Natural killer cell treated with Interleukin-12 subunit alpha and Interleukin-12 subunit beta and Interleukin-15 and Interleukin-18, amount 100 ng/mL, for 72 hours (primary cell): ENCODE measurements around the gene PEX13. TPM values are rescaled to one million over a fixed set of nuclear protein-coding genes. Genes with fewer than 3 reads are reported as not detected.

Experiments used
- ATAC-seq, 2 donors: fragments of 150-1000 bp; cut with Tn5 transposase in 1 of 2; sonication (Bioruptor Pico), chemical (Tn5 transposase) in 1 of 2; 2 replicates each; pipeline ENCODE4 v1.10.0; 2021
- DNase-seq: peaks from one replicate; pipeline ENCODE4 v3.0.0; 2022; ENCODE audit warnings: low spot score
- H3K27ac Mint-ChIP-seq, 2 donors: 1 replicate in 1 of 2; 2 replicates in 1 of 2; pipeline ENCODE4 v1.8.0; 2022; ENCODE audit warnings: mixed read lengths in 2 of 2, mild to moderate bottlenecking in 1 of 2, moderate library complexity in 1 of 2
- H3K27me3 Mint-ChIP-seq, 2 donors: 1 replicate in 1 of 2; 2 replicates in 1 of 2; pipeline ENCODE4 v1.8.0; 2022; ENCODE audit warnings: mixed read lengths in 2 of 2
- H3K36me3 Mint-ChIP-seq: one replicate; pipeline ENCODE4 v1.8.0; 2022; ENCODE audit warnings: mixed read lengths
- H3K4me1 Mint-ChIP-seq, 2 donors: 1 replicate in 1 of 2; 2 replicates in 1 of 2; pipeline ENCODE4 v1.8.0; 2022; ENCODE audit warnings: low read depth in 2 of 2, mixed read lengths in 2 of 2, mild to moderate bottlenecking in 1 of 2
- H3K4me3 Mint-ChIP-seq: one replicate; pipeline ENCODE4 v1.8.0; 2022; ENCODE audit warnings: mixed read lengths
- H3K9me3 Mint-ChIP-seq: 2 replicates; pipeline ENCODE4 v1.8.0; 2022; ENCODE audit warnings: mixed read lengths
- total RNA-seq, 2 donors: library from RNA; stranded (reverse); gene quantifications; one replicate each; pipeline ENCODE4 v1.2.3, GENCODE V29; 2022

The PEX13 gene
- total RNA-seq, 2 donors from 2014 or later, result 15.9 to 25.8 TPM

- no peaks in the 10 kb centered on the region for H3K36me3 Mint-ChIP-seq
- no peaks in the 10 kb centered on the region for H3K4me1 Mint-ChIP-seq
- ATAC-seq (no peak), DNase-seq (no peak)
- no peaks in the 10 kb centered on the region for H3K9me3 Mint-ChIP-seq
- H3K27ac Mint-ChIP-seq, result no peak overlapping the region
- H3K27me3 Mint-ChIP-seq, result no peaks in the 10 kb centered on the region
- H3K4me3 Mint-ChIP-seq, result no peak overlapping the region
Measured at GRCh38 chr2:61057562-61057961, 40.0 kb downstream of the PEX13 start.

DNA sequence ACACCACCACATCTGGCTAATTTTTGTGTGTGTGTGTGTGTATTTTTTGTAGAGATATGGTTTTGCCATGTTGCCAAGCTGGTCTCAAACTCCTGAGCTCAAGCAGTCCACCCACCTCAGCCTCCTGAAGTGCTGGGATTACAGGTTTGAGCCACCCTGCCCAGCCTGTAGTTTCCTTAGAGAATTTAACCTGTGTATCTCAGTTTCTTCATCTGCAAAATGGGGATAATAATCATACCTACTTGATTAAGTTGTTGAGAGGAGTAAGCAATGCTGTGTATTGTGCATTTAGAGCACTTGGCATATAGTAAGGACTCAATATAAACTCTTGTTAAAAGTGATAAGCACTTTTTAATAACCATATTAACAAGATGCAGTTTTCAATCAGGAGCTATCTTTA is 41.9 kb downstream of the PEX13 start:
- no peak overlapping the region for H3K27ac Mint-ChIP-seq
- no peak overlapping the region for H3K4me3 Mint-ChIP-seq
- ATAC-seq (no peak), DNase-seq (no peak)
- H3K4me1 Mint-ChIP-seq, result no peaks in the 10 kb centered on the region
- H3K9me3 Mint-ChIP-seq, result no peaks in the 10 kb centered on the region
- H3K36me3 Mint-ChIP-seq, result no peaks in the 10 kb centered on the region
- H3K27me3 Mint-ChIP-seq, result no peaks in the 10 kb centered on the region

DNA sequence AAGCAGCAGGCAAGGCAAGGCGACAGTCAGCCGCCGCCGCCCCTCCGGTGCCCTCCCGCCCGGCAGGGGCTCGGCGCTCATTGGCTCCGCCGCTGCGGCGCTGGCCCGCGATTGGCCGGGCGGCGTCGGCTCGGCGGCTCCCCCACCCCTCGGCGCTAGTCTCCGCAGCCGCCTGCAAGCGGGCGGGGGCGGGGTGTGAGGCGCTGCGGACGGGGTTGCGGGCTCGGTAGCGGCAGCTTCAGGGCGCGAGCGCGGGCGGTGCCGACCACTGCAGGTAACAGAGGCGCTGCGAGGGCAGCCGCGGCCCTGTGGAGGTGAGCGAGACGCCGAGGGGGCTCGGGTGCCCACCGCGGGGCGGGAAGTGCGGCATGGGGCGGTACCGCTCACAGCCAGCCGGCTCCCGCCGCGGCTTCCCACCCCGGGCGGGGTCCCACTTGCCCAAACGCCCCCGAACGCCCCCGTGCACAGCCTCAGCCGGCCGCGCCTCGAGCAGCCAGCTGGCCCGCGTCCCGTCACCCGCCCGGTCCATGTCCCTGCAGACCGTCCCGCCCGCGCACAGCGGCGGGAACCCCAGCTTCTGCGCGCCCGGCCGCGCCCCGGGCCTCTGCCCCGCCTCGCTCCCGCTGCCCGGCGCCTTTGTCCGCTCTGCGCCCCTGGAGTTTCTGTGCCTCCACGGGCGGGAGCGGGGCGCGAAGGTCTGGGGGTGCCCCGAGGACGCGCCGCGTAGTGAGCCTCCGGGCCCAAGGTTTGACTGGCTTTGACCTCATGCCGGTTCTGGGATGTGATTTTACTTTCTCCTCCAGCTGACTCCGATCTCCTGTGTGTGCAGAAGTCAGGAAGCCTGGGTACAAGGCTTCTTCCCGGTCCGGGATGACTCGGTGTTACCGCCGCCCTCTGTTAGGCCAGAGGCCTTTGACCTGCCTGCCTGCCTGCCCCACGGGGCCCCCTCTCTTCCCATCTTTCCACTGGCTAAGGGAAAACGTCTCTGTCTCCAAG is 48.5 kb downstream of the PEX13 start, which contains the start of gene SANBR:
TSS of gene SANBR (plus strand) at position 158 of the 996 bp plus-strand sequence. CDS start 4,480 bp downstream, outside the sequence.
- peak; percentile 99 for ATAC-seq
- peak within 1 kb of the TSS; percentile 53 to 57 for H3K27ac Mint-ChIP-seq

DNA sequence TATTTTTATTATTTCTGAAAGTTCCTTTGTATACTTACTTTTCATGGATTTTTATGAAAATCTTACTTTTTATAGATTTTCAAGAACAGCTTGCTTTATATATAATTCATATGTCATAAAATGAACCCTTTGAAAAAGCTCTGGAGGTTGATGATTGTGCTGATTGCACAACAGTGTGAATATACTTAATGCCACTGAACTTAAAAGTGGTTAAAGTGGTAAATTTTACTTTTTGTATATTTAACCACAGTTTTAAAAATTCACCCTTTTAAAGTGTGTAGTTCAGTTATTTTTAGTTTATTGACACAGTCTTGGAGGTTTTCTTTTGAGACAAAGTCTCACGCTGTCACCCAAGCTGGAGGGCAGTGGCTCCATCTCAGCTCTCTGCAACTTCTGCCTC is 56.6 kb downstream of the PEX13 start:
- Mint-ChIP-seq H3K9me3 (no peaks in the 10 kb centered on the region), H3K27ac (no peak overlapping the region), H3K4me3 (no peak overlapping the region), H3K27me3 (no peaks in the 10 kb centered on the region), H3K36me3 (peaks cover 4% of the 10 kb centered on the region), H3K4me1 (no peaks in the 10 kb centered on the region)
- no peak for ATAC-seq
- DNase-seq, result no peak

More for the DNA sequence above, 48.5 kb downstream of the PEX13 start, which contains the start of gene SANBR:
- peak within 1 kb of the TSS; percentile 93 for H3K4me3 Mint-ChIP-seq
- H3K4me1 Mint-ChIP-seq, result peaks cover 5 to 7% of the 10 kb centered on the region in 2 donors
- no peaks in the 10 kb centered on the region for H3K27me3 Mint-ChIP-seq
- H3K9me3 Mint-ChIP-seq, result no peaks in the 10 kb centered on the region
- DNase-seq, result peak; percentile 92
- peaks cover 4% of the 10 kb centered on the region for H3K36me3 Mint-ChIP-seq

DNA sequence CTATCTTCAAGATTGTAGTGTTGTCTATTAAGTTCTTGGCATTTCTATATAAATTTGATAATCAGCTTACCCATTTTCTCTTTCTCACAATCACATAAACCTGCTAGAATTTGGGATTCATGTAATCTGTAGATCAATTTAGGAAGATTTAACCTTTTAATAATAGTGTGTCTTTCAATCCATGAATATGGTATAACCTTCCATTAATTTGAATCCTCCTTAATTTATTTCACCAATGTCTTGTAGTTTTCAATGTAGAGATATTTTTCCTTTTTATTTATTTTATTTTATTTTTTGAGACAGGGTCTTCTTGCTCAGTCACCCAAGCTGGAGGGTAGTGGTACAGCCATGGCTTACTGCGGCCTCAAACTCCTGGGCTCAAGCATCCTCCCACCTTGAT is 68.4 kb downstream of the PEX13 start:
- no peaks in the 10 kb centered on the region for H3K4me1 Mint-ChIP-seq
- no peaks in the 10 kb centered on the region for H3K9me3 Mint-ChIP-seq
- no peak overlapping the region for H3K27ac Mint-ChIP-seq
- no peak for DNase-seq
- H3K27me3 Mint-ChIP-seq, result no peaks in the 10 kb centered on the region
- no peaks in the 10 kb centered on the region for H3K36me3 Mint-ChIP-seq
- ATAC-seq, result no peak
- H3K4me3 Mint-ChIP-seq, result no peak overlapping the region

DNA sequence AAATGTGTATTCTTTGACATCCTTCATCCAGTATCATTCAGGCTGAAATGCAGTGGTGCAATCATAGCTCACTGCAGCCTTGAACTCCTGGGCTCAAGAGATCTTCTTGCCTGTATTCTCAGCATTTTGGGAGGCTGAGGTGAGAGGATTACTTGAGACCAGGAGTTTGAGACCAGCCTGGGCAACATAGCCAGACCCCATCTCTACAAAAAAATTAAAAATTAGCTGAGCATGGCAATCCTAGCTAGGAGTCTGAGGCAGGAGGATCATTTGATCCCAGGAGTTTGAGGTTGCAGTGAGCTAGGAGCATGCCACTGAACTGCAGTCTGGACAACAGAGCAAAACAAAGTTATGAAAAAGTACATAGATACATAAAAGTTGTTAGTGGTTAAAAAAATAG is 72.3 kb downstream of the PEX13 start:
- Mint-ChIP-seq H3K9me3 (no peaks in the 10 kb centered on the region), H3K27ac (no peak overlapping the region), H3K4me3 (no peak overlapping the region), H3K4me1 (no peaks in the 10 kb centered on the region), H3K36me3 (no peaks in the 10 kb centered on the region), H3K27me3 (no peaks in the 10 kb centered on the region)
- ATAC-seq (no peak), DNase-seq (no peak)

GRCh38 chr2:61090386-61090921 is 72.9 kb downstream of the PEX13 start:
- Mint-ChIP-seq H3K27ac (no peak overlapping the region), H3K9me3 (no peaks in the 10 kb centered on the region), H3K27me3 (no peaks in the 10 kb centered on the region), H3K4me1 (no peaks in the 10 kb centered on the region), H3K4me3 (no peak overlapping the region), H3K36me3 (no peaks in the 10 kb centered on the region)
- DNase-seq (no peak), ATAC-seq (no peak)

- no peaks in the 10 kb centered on the region for H3K27me3 Mint-ChIP-seq
- no peaks in the 10 kb centered on the region for H3K9me3 Mint-ChIP-seq
- DNase-seq (no peak), ATAC-seq (no peak)
- no peak overlapping the region for H3K4me3 Mint-ChIP-seq
- H3K27ac Mint-ChIP-seq, result no peak overlapping the region
- H3K4me1 Mint-ChIP-seq, result no peaks in the 10 kb centered on the region
- H3K36me3 Mint-ChIP-seq, result no peaks in the 10 kb centered on the region
Measured at GRCh38 chr2:61091485-61091884, 74.0 kb downstream of the PEX13 start.

DNA sequence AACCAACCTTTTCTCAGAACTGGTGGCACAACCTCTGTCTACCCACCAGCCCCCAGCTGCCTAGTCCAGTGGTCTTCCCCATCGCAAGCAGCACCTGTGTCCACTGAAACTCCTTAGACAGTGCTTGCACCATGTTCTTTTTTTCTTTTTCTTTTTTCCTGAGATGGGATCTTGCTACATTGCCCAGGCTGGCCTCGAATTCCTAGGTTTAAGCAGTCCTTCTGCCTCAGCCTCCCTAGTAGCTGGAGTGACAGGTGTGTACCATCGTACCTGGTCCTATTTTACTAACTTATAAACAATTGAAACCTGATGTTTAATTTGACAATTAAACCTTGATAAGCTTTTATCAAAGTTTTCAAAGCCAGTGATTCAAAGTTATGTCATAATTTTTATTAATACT is 78.9 kb downstream of the PEX13 start:
- Mint-ChIP-seq H3K4me1 (no peaks in the 10 kb centered on the region), H3K27me3 (no peaks in the 10 kb centered on the region), H3K27ac (no peak overlapping the region), H3K4me3 (no peak overlapping the region), H3K9me3 (no peaks in the 10 kb centered on the region), H3K36me3 (no peaks in the 10 kb centered on the region)
- ATAC-seq (no peak), DNase-seq (no peak)

GRCh38 chr2:61100801-61101200 is 83.3 kb downstream of the PEX13 start:
- ATAC-seq (no peak), DNase-seq (no peak)
- Mint-ChIP-seq H3K27me3 (no peaks in the 10 kb centered on the region), H3K9me3 (no peaks in the 10 kb centered on the region), H3K4me3 (no peak overlapping the region), H3K4me1 (no peaks in the 10 kb centered on the region), H3K36me3 (peaks cover 4% of the 10 kb centered on the region), H3K27ac (no peak overlapping the region)

Other genes with a start within 250 kb of the PEX13 start
- gene REL, start 136.1 kb upstream of the PEX13 start, total RNA-seq, result 10 to 100 TPM; 26.7 to 77.0 TPM
- 10 to 100 TPM; 12.6 to 18.5 TPM for gene PUS10, start 535 bp downstream of the PEX13 start, total RNA-seq
- gene SANBR, start 48.2 kb downstream of the PEX13 start, total RNA-seq, result 1 to 10 TPM; 1.8 to 4.7 TPM
- 10 to 100 TPM in 1 of 2 donors, 1 to 10 TPM in 1; 8.3 to 10.4 TPM for gene C2orf74, start 144.5 kb downstream of the PEX13 start, total RNA-seq